ENCODE measurements around the gene RRBP1. TPM values are rescaled to one million over a fixed set of nuclear protein-coding genes. Genes with fewer than 3 reads are reported as not detected.

RRBP1 gene
- total and polyA plus RNA-seq, 4 donors = 106 to 208 (median 127) TPM

- TF ChIP-seq CTCF (IDR thresholded peaks at IDR 0.05; ENCODE audit: control extremely low read depth, extremely low read depth) = no peak
- H3K36me3 ChIP-seq (ENCODE audit: control insufficient read depth in 4 of 4, insufficient read depth in 4 of 4, low read length in 4 of 4) = peaks cover under 1 to 92% (median 46%) of the 10 kb centered on the region in 4 donors
- ATAC-seq (ENCODE audit: insufficient read depth, low FRiP score) = no peak
- H3K9me3 ChIP-seq (ENCODE audit: control insufficient read depth in 4 of 4, insufficient read depth in 3 of 4, low read length in 3 of 4) = no peaks in the 10 kb centered on the region
- no peaks in the 10 kb centered on the region for H3K4me1 ChIP-seq (ENCODE audit: control insufficient read depth in 5 of 5, insufficient read depth in 5 of 5, low read length in 5 of 5)
- no peaks in the 10 kb centered on the region for H3K27me3 ChIP-seq (ENCODE audit: control insufficient read depth in 3 of 3, insufficient read depth in 3 of 3, low read length in 2 of 3)
- no peak for DNase-seq
- H3K9ac ChIP-seq (ENCODE audit: insufficient read depth in 1 of 2, low read length in 2 of 2) = no peak overlapping the region
- no peak overlapping the region for H3K4me3 ChIP-seq
- WGBS, 2 donors = 95 to 96% methylated on average over 27 of the region's 27 CpGs
- H3K27ac ChIP-seq (ENCODE audit: low read depth in 1 of 2, low read length in 1 of 2) = no peak overlapping the region
These were observed 56.6 kb downstream of the RRBP1 start for GRCh38 chr20:17625246-17626051.

DNA sequence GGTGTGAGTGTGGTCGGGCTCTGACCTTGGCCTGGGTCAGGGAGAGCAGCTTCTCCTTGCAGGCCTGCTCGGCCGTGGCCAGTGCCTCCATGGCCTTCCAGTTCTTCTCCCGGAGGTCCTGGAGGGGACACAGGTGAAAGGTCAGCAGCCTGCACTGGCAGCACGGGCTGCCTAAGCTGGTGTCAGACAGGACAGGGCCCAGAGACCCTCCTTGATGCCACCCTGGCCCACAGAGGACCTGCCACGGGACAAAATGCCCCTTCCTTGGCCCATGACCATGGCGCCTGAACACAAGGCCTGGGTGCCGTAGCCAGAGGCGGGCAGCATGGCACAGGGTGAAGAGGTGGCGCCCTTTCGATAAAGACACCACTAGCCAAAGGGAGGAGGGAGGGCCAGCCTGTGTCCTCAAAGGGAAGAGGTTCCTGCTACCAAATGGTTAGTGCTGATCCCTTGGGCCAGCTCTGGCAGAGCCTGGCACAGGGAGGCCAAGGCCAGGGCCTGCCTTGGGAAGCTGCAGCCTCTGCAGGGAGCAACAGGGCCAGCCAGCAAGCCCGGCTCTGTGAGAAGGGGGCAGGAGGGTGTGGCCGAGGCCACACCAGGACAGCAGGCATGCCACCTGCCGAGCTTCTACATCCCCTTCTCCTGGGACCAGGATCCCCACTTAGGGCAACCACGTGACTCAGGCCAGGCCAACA lies 57.3 kb downstream of the RRBP1 start:
- no peak overlapping the region for H3K9ac ChIP-seq (ENCODE audit: insufficient read depth in 1 of 2, low read length in 2 of 2)
- no peak for TF ChIP-seq CTCF (IDR thresholded peaks at IDR 0.05; ENCODE audit: control extremely low read depth, extremely low read depth)
- 92 to 96% methylated on average over 15 of the region's 15 CpGs for WGBS, 2 donors
- ATAC-seq (ENCODE audit: insufficient read depth, low FRiP score) (no peak), DNase-seq (no peak)
- H3K4me1 ChIP-seq (ENCODE audit: control insufficient read depth in 5 of 5, insufficient read depth in 5 of 5, low read length in 5 of 5) = no peaks in the 10 kb centered on the region
- no peaks in the 10 kb centered on the region for H3K9me3 ChIP-seq (ENCODE audit: control insufficient read depth in 4 of 4, insufficient read depth in 3 of 4, low read length in 3 of 4)
- peaks cover 5 to 92% (median 46%) of the 10 kb centered on the region in 4 donors for H3K36me3 ChIP-seq (ENCODE audit: control insufficient read depth in 4 of 4, insufficient read depth in 4 of 4, low read length in 4 of 4)
- no peak overlapping the region for H3K4me3 ChIP-seq
- H3K27ac ChIP-seq (ENCODE audit: low read depth in 1 of 2, low read length in 1 of 2) = no peak overlapping the region
- no peaks in the 10 kb centered on the region for H3K27me3 ChIP-seq (ENCODE audit: control insufficient read depth in 3 of 3, insufficient read depth in 3 of 3, low read length in 2 of 3)

- no peak overlapping the region for H3K4me3 ChIP-seq
- peaks cover 8 to 92% (median 48%) of the 10 kb centered on the region in 4 donors for H3K36me3 ChIP-seq (ENCODE audit: control insufficient read depth in 4 of 4, insufficient read depth in 4 of 4, low read length in 4 of 4)
- 97 to 99% methylated on average over 12 of the region's 12 CpGs for WGBS, 2 donors
- TF ChIP-seq CTCF (IDR thresholded peaks at IDR 0.05; ENCODE audit: control extremely low read depth, extremely low read depth) = no peak
- no peak overlapping the region for H3K9ac ChIP-seq (ENCODE audit: insufficient read depth in 1 of 2, low read length in 2 of 2)
- no peak overlapping the region for H3K27ac ChIP-seq (ENCODE audit: low read depth in 1 of 2, low read length in 1 of 2)
- no peaks in the 10 kb centered on the region for H3K4me1 ChIP-seq (ENCODE audit: control insufficient read depth in 5 of 5, insufficient read depth in 5 of 5, low read length in 5 of 5)
- DNase-seq = no peak
- no peak for ATAC-seq (ENCODE audit: insufficient read depth, low FRiP score)
- peaks cover 0 to 2% (median 0%) of the 10 kb centered on the region in 4 donors for H3K9me3 ChIP-seq (ENCODE audit: control insufficient read depth in 4 of 4, insufficient read depth in 3 of 4, low read length in 3 of 4)
- no peaks in the 10 kb centered on the region for H3K27me3 ChIP-seq (ENCODE audit: control insufficient read depth in 3 of 3, insufficient read depth in 3 of 3, low read length in 2 of 3)
These were observed 58.0 kb downstream of the RRBP1 start for GRCh38 chr20:17624070-17624469.
